ENCODE data around the gene LONRF3. TPM values are rescaled to one million over a fixed set of nuclear protein-coding genes. Genes with fewer than 3 reads are reported as not detected.

LONRF3 gene
- total and polyA plus RNA-seq, 4 experiments from 2014 or later, result 2.5 to 10.6 (median 5.7) TPM

DNA sequence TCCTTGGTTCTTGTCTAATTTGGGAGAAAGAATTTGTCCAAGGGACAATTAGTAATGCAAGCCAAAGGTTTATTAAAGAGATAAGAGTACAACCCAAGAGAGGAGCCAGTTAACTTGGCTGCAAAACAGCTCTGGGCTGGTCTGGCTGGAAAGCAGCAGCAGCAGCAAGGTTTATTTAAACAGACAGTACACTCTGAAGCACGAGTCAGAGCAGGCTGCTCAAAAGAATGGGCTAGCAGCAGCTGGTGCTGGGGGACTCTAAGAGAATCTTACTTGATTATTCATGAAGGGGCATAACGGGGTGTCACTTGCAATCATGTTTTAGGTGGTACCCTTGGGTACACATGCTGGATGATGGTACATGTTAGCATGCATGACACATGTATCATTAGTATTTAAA lies 81.3 kb downstream of the LONRF3 start:
- Histone ChIP-seq H3K4me1 (ENCODE audit: insufficient read depth, low read length) (no peaks in the 10 kb centered on the region), H3K27ac (ENCODE audit: low read depth, low read length) (no peak overlapping the region), H3K9me3 (ENCODE audit: control insufficient read depth in 1 of 2, low read length in 2 of 2) (no peaks in the 10 kb centered on the region), H3K27me3 (ENCODE audit: insufficient read depth, low read length) (no peaks in the 10 kb centered on the region), H3K36me3 (ENCODE audit: insufficient read depth, low read length) (no peaks in the 10 kb centered on the region), H3K4me3 (ENCODE audit: low read length in 2 of 2) (no peak overlapping the region)
- Mint-ChIP-seq H3K4me1 (no peaks in the 10 kb centered on the region), H3K36me3 (no peaks in the 10 kb centered on the region), H3K27ac (no peak overlapping the region), H3K4me3 (no peak overlapping the region), H3K9me3 (no peaks in the 10 kb centered on the region), H3K27me3 (peaks cover under 1 to 2% of the 10 kb centered on the region in 2 donors)
- CTCF ChIA-PET (ENCODE audit: partially characterized antibody), result no interaction called here
- POLR2A ChIA-PET (ENCODE audit: partially characterized antibody), result no interaction called here
- no peak for DNase-seq
- intact Hi-C loops (cut with micrococcal nuclease), result no loop called here

DNA sequence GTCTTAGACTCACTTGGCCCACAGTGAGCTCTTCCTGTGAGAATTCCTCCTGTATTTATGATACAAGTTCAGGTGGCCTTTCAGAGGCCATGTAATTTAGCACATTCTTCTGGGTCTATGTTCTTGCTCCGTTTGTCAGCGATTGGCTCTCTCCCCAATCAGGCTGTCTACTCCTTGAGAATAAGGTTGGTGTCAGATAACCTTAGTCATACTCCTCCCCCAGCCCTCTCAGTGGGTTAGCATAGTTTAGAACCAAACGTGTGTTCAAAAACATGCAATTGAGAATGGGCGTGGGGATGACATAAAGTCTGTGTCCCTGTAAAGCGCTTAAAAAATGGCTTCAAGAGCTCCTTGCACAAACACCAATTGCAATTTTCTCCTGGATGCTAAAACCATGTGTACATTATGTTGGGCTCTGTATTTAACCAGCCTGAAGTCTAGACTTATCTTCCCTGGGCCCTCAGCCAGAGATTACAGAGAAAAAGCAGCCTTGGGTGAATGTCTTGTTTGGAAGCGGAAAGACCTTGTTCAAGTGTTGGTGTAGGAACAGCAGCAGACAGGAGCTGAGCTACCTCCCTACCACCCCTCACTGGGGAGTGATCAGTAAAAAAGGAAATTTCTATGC lies 88.4 kb downstream of the LONRF3 start:
- H3K27me3 ChIP-seq (ENCODE audit: insufficient read depth, low read length), result no peaks in the 10 kb centered on the region
- ChIA-PET POLR2A (ENCODE audit: partially characterized antibody) (no interaction called here), CTCF (ENCODE audit: partially characterized antibody) (interaction anchor here (0.6 kb wide), 1 partner anchor 215 kb away, joined by 3 read pairs; no protein-coding TSS in a partner anchor)
- peaks cover 0 to 2% (median 0%) of the 10 kb centered on the region in 8 donors for H3K9me3 Mint-ChIP-seq
- no peak overlapping the region for H3K27ac ChIP-seq (ENCODE audit: low read depth, low read length)
- H3K4me1 ChIP-seq (ENCODE audit: insufficient read depth, low read length), result no peaks in the 10 kb centered on the region
- no peak overlapping the region for H3K4me3 Mint-ChIP-seq
- DNase-seq, result no peak
- H3K36me3 Mint-ChIP-seq, result no peaks in the 10 kb centered on the region
- intact Hi-C loops (cut with micrococcal nuclease), result no loop called here
- H3K27me3 Mint-ChIP-seq, result no peaks in the 10 kb centered on the region
- H3K36me3 ChIP-seq (ENCODE audit: insufficient read depth, low read length), result no peaks in the 10 kb centered on the region
- H3K4me1 Mint-ChIP-seq, result no peaks in the 10 kb centered on the region
- H3K9me3 ChIP-seq (ENCODE audit: control insufficient read depth in 1 of 2, low read length in 2 of 2), result no peaks in the 10 kb centered on the region
- no peak overlapping the region for H3K4me3 ChIP-seq (ENCODE audit: low read length in 2 of 2)
- H3K27ac Mint-ChIP-seq, result no peak overlapping the region

DNA sequence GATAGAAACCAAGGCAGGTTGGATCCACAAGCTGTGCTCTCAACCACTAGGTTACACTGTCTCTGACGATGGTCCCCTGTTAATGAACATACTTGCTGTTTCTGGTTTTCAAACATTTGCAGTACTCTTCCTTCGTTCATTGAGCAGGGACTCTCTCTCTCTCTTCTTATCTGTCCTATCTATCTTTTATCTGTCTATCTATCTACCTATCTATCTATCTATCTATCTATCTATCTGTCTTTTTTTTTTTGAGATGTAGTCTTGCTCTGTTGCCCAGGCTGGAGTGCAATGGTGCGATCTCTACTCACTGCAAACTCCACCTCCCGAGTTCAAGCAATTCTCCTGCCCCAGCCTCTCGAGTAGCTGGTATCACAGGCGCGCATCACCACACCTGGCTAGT lies 89.0 kb downstream of the LONRF3 start:
- no peaks in the 10 kb centered on the region for H3K27me3 Mint-ChIP-seq
- H3K9me3 Mint-ChIP-seq, result peaks cover 0 to 2% (median 0%) of the 10 kb centered on the region in 8 donors
- no peaks in the 10 kb centered on the region for H3K4me1 Mint-ChIP-seq
- peak overlapping the region in 1 of 7 donors; percentile 10 for H3K27ac Mint-ChIP-seq
- intact Hi-C loops (cut with micrococcal nuclease), result no loop called here
- ChIA-PET CTCF (ENCODE audit: partially characterized antibody) (interaction anchor here (0.6 kb wide), 1 partner anchor 216 kb away, joined by 3 read pairs; no protein-coding TSS in a partner anchor), POLR2A (ENCODE audit: partially characterized antibody) (no interaction called here)
- Histone ChIP-seq H3K9me3 (ENCODE audit: control insufficient read depth in 1 of 2, low read length in 2 of 2) (no peaks in the 10 kb centered on the region), H3K36me3 (ENCODE audit: insufficient read depth, low read length) (no peaks in the 10 kb centered on the region), H3K4me1 (ENCODE audit: insufficient read depth, low read length) (no peaks in the 10 kb centered on the region), H3K4me3 (ENCODE audit: low read length in 2 of 2) (no peak overlapping the region), H3K27ac (ENCODE audit: low read depth, low read length) (no peak overlapping the region), H3K27me3 (ENCODE audit: insufficient read depth, low read length) (no peaks in the 10 kb centered on the region)
- DNase-seq, result no peak
- no peaks in the 10 kb centered on the region for H3K36me3 Mint-ChIP-seq
- no peak overlapping the region for H3K4me3 Mint-ChIP-seq

GRCh38 chrX:119067023-119067739 lies 92.8 kb downstream of the LONRF3 start:
- Mint-ChIP-seq H3K4me3 (no peak overlapping the region), H3K9me3 (peaks cover 0 to 2% (median 0%) of the 10 kb centered on the region in 8 donors), H3K36me3 (no peaks in the 10 kb centered on the region), H3K27ac (no peak overlapping the region), H3K4me1 (no peaks in the 10 kb centered on the region), H3K27me3 (no peaks in the 10 kb centered on the region)
- Histone ChIP-seq H3K9me3 (ENCODE audit: control insufficient read depth in 1 of 2, low read length in 2 of 2) (no peaks in the 10 kb centered on the region), H3K4me1 (ENCODE audit: insufficient read depth, low read length) (no peaks in the 10 kb centered on the region), H3K27me3 (ENCODE audit: insufficient read depth, low read length) (no peaks in the 10 kb centered on the region), H3K27ac (ENCODE audit: low read depth, low read length) (no peak overlapping the region), H3K4me3 (ENCODE audit: low read length in 2 of 2) (no peak overlapping the region), H3K36me3 (ENCODE audit: insufficient read depth, low read length) (no peaks in the 10 kb centered on the region)
- POLR2A ChIA-PET (ENCODE audit: partially characterized antibody), result no interaction called here
- CTCF ChIA-PET (ENCODE audit: partially characterized antibody), result interaction anchor here (0.6 to 3.4 kb wide), 5 partner anchors 8 to 228 kb away, joined by 3 to 26 read pairs (median 6); no protein-coding TSS in a partner anchor
- peak in 3 of 5 donors; percentile 19 to 21 (median 20) for DNase-seq
- intact Hi-C loops (cut with micrococcal nuclease), result loop anchor here (1.0 kb wide), 1 partner anchor 220 kb away; no protein-coding TSS in a partner anchor

Other genes with a start within 250 kb of the LONRF3 start
- gene IL13RA1, start 247.0 kb upstream of the LONRF3 start, total RNA-seq, result under 1 TPM; 0.79 to 0.94 TPM
- gene IL13RA1, start 247.0 kb upstream of the LONRF3 start, polyA plus RNA-seq, result under 1 TPM in 1 of 2 donors, not detected in 1; 0.38 TPM
- not detected for gene ZCCHC12, start 150.8 kb upstream of the LONRF3 start, total RNA-seq
- not detected for gene ZCCHC12, start 150.8 kb upstream of the LONRF3 start, polyA plus RNA-seq
- not detected for gene CT47C1, start 98.4 kb downstream of the LONRF3 start, total RNA-seq
- not detected for gene CT47C1, start 98.4 kb downstream of the LONRF3 start, polyA plus RNA-seq
- not detected for gene KIAA1210, start 153.2 kb downstream of the LONRF3 start, total RNA-seq
- gene KIAA1210, start 153.2 kb downstream of the LONRF3 start, polyA plus RNA-seq, result not detected

Data from CD4-positive, alpha-beta memory T cell (primary cell).